Fibroblast of the aortic adventitia (primary cell): ENCODE data around the gene ZBTB48. TPM values are rescaled to one million over a fixed set of nuclear protein-coding genes. Genes with fewer than 3 reads are reported as not detected.
A peak's percentile ranks its signal among the peaks of the same experiment; 100 is the strongest.

Experiments used
- DNase-seq: peaks from one replicate; pipeline ENCODE4 v3.0.0-alpha.2; 2010; ENCODE audit warnings: low read depth
- H3K4me3 ChIP-seq: 2 replicates; pipeline ENCODE4 v1.5.1; 2011; ENCODE audit warnings: low read depth, mild to moderate bottlenecking, control low read depth, low read length, moderate library complexity
- total RNA-seq: library from RNA; depleted of rRNA; stranded (reverse); fragments of >200 nt; gene quantifications from 2 replicates; pipeline ENCODE4 v1.2.3, GENCODE V29; 2012; ENCODE audit warnings: low replicate concordance
- TF ChIP-seq, protein P1 (sequence below): IDR thresholded peaks from 2 replicates; pipeline ENCODE4 v1.5.1; 2011; ENCODE audit warnings: mild to moderate bottlenecking, low read length, control low read depth, inconsistent platforms; ENCODE audit not compliant: insufficient read depth

ZBTB48 gene
- total RNA-seq, 1 donor = 7.7 TPM

DNA sequence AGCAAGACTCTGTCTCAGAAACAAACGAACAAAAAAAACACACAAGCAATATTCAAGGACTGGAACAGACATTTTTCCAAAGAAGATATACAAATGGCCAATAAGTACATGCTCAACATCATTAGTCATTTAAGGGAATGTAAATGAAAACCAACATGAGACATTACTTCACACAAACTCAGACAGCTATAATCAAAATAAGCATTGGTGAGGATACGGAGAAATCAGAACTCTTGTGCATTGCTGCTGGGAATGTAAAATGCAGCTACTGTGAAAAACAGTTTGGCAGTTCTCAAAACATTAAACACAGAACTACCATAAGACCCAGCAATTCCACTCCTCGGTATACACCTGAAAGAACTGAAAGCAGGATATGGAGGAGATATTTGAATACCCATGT lies 40.8 kb upstream of the ZBTB48 start:
- TF ChIP-seq, protein P1, sequence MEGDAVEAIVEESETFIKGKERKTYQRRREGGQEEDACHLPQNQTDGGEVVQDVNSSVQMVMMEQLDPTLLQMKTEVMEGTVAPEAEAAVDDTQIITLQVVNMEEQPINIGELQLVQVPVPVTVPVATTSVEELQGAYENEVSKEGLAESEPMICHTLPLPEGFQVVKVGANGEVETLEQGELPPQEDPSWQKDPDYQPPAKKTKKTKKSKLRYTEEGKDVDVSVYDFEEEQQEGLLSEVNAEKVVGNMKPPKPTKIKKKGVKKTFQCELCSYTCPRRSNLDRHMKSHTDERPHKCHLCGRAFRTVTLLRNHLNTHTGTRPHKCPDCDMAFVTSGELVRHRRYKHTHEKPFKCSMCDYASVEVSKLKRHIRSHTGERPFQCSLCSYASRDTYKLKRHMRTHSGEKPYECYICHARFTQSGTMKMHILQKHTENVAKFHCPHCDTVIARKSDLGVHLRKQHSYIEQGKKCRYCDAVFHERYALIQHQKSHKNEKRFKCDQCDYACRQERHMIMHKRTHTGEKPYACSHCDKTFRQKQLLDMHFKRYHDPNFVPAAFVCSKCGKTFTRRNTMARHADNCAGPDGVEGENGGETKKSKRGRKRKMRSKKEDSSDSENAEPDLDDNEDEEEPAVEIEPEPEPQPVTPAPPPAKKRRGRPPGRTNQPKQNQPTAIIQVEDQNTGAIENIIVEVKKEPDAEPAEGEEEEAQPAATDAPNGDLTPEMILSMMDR = no peak
- DNase-seq = no peak
- no peak overlapping the region for H3K4me3 ChIP-seq

DNA sequence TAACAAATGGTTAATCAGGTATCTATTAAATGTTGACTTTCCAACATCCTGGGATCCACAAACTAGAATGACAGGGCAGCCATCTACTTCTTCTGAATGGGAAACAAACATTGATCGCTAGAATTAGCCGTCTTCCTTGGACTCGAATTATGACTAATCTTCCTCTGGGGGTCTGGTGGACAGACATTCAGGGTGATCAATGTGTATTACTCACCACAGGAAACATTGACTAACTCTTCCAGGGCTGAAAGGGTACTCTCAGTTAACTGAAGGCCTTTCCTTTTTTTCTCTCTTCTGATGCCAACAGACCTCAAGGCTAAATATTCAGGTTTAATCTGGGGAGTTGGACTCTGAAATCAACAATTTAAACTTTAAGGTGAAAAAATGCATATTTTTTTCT lies 35.0 kb upstream of the ZBTB48 start:
- DNase-seq = peak; percentile 68
- no peak overlapping the region for H3K4me3 ChIP-seq
- TF ChIP-seq, protein P1 = no peak

DNA sequence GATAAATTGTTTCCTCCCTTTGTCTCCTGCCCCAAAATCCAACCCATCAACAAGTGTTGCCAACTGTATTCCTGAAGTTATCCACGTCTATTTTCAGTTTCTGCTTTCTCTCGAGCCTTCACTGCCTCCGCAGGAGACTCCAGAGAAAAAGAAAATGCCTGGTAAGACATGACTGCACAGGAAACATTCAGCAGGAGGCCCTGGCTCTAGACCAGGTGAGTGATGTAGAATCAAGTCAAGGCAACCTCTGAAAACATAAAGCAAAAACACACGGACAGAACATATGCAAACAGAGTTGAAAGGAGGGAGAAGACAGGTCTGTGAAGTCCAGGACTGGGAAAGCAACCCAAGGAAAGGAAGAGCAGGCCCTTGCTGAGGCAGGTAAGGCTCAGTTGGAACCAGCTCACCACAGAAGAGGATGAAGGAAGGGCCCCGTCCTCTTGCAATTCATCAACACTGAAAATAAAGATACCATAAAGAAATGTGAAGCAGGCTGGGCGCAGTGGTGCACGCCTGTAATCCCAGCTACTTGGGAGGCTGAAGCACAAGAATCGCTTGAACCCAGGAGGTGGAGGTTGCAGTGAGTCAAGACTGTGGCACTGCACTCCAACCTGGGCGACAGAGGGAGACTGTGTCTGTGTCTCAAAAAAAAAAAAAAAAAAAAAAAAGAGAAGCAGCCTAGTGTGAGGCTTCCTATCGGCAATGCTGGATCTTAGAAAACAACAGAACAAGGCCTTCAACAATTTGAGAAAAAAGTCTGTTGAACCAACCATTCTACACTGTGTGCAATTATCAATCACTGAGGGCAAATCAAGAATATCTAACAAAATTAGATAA lies 34.3 kb upstream of the ZBTB48 start:
- H3K4me3 ChIP-seq = no peak overlapping the region
- peak; percentile 64 for DNase-seq
- TF ChIP-seq, protein P1 = no peak

DNA sequence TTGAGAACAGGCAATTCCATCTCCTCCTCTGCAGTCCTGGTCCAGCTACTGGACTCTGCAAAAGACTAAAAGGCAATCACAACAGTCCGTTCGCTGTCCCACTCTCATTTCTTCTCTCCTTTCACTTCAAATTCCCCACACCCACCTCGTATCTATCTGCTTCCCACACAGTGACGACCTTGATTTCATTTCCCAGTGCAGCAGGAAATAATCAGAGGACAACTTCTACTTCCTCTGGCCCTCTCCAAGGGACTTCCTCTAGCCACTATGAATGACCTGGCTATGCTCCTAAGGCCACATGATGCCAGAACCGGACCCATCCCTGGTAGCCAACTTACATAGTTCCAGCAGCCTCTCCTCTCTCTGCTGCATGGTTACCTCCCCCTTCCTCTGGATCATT lies 33.5 kb upstream of the ZBTB48 start:
- no peak overlapping the region for H3K4me3 ChIP-seq
- no peak for DNase-seq
- TF ChIP-seq, protein P1 = no peak

DNA sequence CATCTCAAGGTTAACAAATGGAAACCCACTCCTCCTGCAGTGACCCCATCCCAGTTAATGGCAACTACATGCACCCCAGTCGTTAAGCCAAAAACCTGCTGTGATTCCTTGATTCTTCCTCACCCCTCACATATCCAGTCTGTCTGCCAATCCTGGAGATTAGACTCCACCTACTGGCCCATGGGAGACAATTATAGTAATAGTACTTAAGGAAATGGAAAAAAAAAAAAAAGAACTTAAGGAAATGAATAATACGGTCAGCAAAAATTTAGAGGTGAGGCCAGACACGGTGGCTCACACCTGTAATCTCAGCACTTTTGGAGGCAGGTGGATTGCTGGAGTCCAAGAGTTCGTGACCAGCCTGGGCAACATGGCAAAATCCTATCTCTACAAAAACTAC lies 32.5 kb upstream of the ZBTB48 start:
- H3K4me3 ChIP-seq = no peak overlapping the region
- TF ChIP-seq, protein P1 = peak; percentile 3
- DNase-seq = peak; percentile 20

DNA sequence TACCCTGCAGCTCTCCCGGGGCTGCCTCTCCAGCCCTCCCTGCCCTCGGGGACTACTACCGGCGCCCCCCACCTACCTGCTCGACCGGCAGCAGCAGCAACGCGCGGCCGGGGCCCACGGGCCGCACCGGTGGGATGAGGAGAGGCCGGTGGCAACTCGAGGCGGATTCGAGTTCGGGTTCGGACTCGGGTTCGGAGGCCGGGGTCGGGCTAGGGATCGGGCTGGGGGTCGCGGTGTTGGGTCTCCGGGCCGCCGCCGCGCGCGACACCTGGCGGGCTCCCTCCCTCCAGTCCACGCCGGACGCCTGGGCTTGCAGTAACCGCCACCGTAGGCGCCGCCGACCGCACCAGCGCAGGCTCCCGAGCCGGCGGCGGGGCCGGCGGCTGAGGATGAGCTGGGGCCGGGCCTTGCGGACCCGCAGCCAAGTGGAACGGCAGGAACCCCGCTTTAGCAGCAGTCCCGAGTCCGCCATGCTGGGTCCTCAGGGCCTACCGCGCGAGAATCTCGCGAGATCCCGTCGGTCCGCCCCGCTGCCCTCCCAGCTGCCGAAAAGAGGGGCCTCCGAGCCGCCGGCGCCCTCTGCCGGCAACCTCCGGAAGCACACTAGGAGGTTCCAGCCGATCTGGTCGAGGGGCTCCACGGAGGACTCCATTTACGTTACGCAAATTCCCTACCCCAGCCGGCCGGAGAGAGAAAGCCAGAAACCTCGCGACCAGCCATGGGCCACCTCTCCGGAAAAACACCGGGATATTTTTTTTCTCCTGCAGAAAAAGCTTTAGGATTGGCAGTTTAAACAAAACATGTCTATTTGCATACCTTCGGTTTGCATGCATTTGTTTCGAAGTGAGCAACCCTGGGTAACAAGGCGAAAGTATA lies 25.5 kb upstream of the ZBTB48 start, which contains the start of gene NOL9:
TSS of gene NOL9 (minus strand) at position 483 of the 876 bp plus-strand sequence. CDS start at position 472, 11 bp downstream.
- peak within 1 kb of the TSS; percentile 90 for H3K4me3 ChIP-seq
- peak; percentile 91 for DNase-seq
- TF ChIP-seq, protein P1 = peak; percentile 97
